Activated CD8-positive, alpha-beta memory T cell treated with anti-CD3 and anti-CD28 coated beads for 4 hours (primary cell): ENCODE results near the gene NDRG3.
A peak's percentile ranks its signal among the peaks of the same experiment; 100 is the strongest.
"Not testable (repeated sequence)": the region's sequence is repeated elsewhere in the genome, so short reads cannot be mapped to it uniquely, and the experiment has no call there.

Source experiments
- DNase-seq, 2 donors: peaks; one replicate each; pipeline ENCODE4 v3.0.0-alpha.2; 2020; ENCODE audit warnings: low read depth in 2 of 2

NDRG3 gene

DNA sequence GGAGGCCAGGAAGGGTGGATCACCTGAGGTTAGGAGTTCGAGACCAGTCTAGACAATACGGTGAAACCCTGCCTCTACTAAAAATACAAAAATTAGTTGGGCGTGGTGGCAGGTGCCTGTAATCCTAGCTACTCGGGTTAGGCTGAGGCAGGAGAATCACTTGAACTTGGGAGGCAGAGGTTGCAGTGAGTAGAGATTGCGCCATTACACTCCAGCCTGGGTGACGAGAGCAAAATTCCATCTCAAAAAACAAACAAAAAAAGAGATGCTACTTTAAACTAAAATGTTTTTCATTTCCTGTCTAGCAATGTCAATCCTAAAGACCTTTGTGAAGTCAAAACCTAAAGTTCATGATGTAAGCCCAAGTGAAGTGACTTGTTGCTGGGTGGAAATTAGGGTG, 14.8 kb upstream of the NDRG3 start:
- no peak for DNase-seq

DNA sequence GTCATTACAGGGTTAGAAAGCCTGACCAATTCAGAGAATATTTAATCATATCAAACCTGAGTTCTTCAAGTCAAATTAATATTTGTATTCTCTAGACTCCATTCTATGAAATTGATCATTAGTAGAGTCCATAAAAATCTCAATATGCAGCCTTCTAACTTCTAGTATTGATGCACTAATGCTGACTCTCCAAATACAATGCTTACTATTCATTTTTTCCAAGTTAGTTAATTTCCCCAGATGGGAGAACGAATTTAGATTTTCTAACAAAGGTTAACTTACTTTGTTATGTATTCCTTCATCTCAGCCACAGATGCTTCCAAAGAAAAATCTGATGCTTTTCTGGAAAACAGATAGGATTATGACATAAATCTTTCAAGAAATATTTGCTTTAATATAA, 12.4 kb upstream of the NDRG3 start:
- no peak for DNase-seq

DNA sequence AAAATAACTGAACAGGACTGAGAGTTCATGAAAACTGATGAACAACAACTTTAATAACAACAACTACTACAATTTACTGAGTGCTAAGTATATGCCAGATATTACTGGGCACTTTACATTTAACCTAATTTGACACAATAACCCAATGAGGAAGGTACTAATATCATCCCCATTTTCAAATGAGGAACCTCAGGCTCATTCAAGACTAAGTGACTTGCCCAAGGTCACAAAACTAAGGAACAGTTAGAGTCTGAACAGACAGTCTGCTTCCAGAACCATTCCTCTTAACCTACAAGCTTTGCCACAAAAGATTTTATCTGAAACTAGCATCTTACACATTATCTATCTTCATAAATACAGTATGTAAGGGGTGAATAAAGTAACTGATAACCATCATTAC, 10.6 kb upstream of the NDRG3 start:
- DNase-seq = no peak

DNA sequence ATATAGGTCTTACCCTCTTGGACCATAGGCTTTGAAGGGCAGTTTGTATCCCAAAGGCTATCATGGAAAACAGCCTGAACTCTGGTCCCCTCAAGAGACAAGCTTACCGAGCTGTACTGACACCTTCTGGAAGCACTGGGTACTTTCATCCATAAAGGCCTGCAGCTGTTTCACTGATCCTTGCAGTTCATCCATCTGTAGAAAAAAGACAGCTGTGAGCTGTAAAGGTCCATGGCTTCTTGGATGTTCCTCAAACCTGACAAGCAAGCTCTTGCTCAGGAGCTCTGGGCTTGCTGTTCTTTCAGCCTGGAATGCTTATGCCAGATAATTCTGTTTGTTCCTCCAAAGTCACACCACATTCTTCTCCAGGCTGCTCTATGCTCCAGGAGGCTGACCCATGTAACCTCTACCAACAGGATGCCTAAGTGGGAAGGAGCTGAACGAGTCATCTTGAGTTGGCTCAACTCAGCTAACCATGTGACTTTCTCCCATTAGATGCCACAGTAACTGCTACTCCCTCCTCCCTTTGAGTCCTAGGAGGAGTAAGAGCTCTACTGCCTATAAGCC, 8.8 kb upstream of the NDRG3 start:
- peak in 1 of 2 donors; percentile 20 for DNase-seq

DNA sequence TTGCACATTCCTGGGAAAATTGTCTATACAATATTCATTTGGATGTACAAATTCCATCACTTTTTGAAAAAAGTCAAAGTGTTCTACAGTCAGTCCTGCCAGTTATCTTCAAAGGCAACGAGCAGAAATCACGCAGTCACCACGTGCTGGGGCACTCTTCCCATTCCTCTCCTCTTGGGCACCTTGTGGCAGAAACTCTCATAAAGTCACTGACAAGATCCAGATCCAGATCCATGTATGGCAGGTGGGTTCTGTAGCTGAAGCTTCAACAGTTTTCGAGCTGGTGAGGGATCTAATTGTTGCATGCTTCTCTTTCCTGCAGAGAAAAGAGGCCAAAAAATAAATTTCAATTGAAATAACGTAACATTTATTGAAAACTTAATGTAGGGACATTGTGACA, 6.7 kb upstream of the NDRG3 start:
- DNase-seq = no peak

DNA sequence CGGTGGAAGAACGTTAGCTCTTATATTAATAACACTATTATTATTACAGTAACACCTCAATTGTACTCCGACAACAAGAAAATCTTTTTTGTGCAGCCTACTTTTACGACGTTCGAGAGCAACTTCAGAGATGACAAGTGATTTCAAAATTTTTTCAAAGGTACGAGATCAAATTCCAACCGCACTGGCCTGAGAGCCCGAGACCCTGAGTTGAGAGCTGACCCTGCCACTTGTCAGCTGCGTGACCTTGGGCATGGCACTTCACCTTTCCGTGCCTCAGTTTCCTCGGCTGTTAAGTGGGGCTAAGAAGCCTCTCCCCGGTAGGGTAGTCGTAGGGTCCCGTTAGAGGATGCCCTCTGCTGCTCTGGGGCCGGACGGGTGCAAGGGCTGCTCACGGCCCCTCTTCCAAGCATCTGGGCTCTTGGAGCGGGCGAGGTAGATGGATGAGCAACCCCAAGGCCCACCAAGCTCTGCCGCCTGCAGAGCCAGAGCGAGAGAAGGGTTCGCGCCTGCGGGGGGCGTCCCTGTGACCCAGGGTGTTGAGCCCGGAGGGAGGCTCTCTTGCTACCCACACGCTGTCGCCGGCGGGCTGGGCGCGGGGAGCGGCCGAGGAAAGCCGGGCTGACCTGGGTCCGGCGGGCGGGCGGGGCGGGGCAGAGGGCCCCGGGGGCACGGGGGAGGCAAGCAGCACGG, 510 bp downstream of the NDRG3 start:
- peak in 1 of 2 donors; percentile 2 for DNase-seq

DNA sequence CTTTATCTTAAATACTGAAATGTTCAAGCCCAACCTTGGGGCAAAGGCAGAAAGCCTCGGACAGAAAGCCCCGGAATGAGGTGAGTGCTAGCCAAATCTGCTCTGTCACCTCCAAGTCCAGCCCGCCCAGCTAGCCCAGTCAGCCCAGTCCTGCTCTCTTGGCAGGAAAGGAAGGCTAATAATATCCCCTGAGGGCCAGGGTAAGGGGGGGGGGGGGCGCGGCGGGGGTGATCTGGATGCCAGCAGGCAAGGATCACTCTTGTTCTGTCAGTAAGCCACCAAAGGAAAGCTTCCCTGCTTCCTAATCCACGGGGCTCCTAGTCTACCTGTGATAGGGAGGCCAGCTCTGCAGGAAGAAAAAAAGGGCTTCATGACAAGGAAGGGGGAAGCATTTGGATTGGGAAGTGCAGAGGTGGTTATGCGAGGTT, 1.1 kb downstream of the NDRG3 start:
- no peak for DNase-seq

DNA sequence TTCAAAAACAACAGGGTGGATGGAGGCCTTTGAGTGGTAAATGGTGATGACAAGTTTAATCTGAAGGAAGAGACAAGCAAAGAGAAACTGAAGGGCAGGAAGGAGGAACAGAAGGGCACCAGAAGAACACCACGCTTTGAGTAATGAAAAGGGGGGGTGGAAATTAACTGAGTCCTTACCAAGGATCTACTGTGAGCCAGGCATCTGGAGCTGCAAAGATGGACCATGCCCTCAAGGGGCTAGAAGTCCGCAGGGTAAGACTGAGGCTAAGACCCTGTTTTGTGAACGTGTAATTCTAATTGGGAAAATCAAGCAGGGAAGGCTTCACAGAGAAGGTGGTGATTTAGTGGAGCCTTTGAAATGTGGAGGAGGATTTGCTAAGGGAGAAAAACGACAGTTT, 1.6 kb downstream of the NDRG3 start:
- DNase-seq = no peak

DNA sequence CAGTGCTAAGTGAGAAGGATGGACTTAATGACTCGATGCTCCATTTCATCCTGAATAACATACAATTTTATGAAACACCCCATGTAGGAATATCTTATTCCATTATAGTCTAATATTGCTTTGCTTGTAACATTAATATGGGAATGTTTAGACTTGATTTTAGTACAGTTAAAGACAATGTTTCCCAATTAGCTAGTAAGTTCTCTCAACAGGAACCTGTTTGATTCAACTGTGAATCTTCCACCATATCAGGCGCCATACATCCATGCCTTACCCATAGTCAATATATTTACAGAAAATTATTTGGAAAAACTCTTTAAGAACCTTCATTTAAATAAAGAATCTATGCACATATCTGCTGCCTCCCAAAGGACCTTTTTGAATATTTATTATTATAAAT, 3.3 kb downstream of the NDRG3 start:
- no peak for DNase-seq

DNA sequence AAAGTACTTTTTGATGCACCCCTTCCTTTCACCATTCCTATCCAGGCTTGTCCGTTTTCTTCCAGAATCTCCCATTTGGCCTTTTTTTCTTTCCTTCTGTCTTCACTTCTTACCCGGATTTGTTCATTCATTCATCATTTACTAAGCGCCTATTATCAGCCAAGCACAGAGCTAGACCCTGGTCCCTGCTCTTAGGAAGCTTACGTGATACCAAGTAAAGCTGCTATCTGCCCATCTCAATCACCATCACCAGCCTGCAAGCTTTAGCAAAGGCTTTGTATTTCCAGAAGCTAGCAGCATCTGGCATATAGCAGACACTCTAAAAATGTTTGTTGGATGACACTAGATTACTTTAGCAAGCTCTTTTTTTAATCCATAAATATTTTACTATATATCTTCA, 4.8 kb downstream of the NDRG3 start:
- no peak for DNase-seq

DNA sequence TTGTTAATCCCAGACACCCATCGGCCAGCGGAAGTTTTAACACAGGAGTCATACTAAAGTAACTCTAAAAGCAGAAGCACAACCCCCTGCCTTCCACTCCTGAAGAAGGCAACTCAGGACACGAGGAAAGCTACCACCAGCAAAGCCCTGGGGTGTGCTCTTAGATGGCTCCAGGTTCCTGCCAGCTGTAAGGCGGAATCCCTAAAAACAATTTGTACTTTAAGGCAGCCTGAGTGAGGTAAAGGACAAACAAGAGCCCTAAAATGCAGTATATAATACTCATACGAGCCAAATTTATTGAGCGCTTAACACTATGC, 8.7 kb downstream of the NDRG3 start:
- no peak for DNase-seq

DNA sequence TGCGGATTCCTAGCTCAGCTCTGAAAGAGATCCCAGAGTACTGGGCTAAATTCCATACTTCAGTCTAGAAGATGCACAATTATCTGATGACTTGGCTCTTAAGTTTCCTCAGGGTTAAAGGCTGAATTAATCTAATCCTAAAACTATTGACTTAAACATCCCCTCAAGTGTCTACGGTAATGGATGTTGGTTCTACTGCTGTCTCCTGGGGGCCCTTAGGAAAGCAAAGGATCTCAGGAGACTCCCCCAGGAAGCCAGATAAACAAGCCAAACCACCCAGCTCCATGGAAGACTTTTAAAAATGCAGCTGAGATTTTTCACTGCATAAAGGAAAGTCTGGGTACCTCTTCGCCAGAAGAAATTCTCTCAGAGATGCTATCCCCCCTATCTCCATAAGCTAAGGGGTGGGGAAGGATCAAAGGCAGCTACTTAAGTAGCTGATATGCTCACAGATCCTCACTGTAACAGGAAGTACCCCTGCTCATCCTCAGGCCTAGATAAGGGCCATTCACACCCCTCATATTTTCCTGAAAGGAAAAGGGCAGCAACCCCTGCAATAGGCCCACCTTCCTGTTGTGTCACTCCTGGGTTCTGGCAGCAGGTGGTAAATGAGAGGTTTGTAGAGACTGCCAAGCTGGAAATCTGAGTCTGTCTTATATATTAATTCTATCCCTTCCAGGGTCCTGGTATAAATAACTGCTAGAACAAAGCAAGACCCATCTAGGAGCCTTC, 9.3 kb downstream of the NDRG3 start:
- DNase-seq = no peak

DNA sequence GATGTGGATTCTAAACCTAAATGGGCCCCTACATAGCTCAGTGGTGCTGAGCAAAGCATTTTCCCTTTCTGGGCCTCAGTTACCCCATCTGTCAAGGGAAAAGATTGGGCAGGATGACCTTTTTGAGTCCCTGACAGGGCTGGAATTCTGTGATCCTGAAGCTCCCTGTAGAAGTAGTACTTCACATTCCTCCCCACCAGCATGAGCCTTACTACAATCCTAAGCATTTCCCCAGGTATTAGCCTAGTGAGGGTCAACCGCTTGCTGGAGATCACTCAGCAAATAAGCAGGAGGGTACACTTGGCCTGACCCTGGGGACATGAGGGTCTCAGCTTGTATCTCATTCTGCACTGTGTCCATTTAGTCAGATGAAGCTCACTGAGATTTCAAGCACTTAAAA, 13.4 kb downstream of the NDRG3 start:
- no peak for DNase-seq

DNA sequence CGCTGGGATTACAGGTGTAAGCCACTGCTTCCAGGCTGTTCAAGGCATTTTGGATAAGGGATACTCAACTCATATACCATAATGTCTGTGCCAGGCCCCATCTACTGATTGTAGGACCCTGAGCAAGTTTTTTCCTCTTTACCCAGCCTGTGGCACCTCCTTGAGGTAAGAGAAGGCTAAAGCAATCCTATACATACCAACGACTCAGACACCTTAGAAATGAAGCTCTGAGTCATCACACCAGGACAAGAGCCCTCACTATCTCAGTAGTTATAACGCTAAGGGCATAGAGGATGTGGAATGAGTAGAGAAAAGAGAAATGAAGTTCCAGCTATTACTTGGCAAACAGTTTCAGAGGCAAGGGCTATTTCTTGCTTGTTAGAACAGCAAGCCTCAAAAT, 16.9 kb downstream of the NDRG3 start:
- no peak for DNase-seq

DNA sequence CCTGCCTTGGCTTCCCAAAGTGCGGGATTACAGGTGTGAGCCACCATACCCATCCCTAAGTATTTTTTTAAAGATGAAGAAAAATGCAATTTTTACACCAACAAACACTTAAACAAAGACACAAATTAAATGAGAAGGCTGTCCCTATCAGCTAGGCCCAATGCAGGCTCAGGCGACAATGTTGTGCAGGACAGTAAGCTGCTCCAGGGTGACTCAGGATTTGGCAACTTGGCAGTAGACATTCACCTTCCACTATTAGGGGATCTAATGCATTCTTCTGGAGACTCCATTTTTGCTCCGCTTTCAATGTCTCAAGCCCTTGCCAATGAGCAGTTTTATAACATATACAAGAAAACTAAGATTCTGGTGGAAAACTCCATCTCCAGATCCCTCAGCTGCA, 19.7 kb downstream of the NDRG3 start:
- no peak for DNase-seq

DNA sequence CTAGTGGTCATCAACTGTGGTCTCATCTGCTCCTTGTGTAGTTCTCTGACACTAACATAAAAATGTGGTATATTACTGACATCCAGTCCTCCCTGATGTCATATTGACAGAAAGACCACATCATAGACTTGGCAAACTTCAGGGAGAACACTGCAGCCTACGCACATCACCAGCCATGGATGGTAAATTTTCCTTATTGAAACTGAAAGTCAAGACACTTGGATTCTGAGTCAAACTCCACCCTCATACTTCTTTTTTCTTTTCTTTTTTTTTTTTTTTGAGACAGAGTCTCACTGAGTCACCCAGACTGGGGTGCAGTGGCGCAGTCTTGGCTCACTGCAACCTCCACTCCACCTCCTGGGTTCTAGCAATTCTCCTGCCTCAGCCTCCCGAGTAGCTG, 25.4 kb downstream of the NDRG3 start:
- DNase-seq = no peak

DNA sequence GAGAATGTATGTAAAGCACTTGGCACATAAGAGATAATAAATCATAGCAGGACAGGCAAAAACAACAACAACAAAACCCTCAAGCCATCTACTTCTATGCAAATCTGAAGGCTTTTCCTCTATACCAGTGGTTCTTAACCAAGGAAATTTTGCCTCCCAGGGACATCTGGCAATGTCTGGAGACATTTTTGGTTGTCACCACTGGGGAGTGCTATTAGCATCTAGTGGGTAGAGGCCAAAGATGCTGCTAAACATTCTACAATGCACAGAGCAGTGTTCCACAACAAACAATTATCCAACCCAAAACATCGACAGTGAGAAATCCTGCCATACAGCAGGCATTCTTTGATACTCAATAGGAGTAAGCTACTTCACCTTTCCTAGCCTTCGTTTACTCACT, 28.2 kb downstream of the NDRG3 start:
- DNase-seq = no peak

DNA sequence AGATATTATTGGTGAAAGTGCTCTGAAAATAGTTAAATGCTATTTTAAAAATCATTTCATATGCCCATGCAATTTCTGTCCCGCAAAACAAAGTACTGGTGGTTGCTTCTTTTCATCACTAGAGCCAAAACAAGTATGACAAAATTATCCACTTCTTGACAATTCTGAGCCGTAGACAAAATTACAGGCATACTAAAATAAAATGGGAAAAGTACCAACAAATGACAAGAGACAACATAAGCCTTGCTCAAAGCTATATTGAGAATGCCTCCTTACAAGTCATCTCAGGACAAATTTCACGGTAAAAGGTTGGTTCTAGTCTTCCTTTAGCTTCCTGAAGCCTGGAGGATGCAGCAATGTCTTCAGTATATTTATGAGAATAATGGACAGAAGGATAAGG, 28.9 kb downstream of the NDRG3 start:
- no peak for DNase-seq

DNA sequence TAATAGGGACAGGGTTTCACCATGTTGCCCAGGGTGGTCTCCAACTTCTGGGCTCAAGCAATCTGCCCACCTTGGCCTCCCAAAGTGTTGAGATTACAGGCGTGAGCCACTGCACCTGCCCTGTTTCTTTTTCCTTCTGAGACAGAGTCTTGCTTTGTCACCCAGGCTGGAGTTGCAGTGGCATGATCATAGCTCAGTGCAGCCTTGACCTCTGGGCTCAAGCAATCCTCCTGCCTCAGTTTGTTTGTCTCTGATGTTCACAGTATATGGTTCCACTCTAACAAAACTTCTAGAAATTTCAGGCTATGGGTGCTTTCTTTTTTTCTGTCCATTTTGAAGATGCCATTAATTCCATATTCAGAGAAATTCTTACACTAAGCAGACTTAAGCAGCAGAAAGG, 33.1 kb downstream of the NDRG3 start:
- no peak for DNase-seq

DNA sequence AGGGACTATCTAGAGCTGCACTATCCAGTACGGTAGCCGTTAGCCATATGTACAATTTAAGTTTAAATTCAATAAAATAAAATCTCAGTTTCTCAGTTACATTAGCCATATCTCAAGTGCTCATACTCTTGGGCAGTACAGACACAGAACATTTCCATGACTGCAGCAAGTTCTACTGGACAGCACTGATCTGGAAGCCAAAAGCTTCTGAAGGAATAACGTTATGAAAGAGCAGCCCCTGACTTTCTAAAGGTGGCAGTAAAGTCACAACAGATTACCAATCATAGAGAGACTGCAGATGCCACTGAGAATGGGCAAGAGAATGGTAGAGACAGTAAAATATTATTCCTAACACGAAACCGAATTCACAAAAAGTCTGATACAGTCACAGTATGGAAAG, 36.8 kb downstream of the NDRG3 start:
- no peak for DNase-seq

DNA sequence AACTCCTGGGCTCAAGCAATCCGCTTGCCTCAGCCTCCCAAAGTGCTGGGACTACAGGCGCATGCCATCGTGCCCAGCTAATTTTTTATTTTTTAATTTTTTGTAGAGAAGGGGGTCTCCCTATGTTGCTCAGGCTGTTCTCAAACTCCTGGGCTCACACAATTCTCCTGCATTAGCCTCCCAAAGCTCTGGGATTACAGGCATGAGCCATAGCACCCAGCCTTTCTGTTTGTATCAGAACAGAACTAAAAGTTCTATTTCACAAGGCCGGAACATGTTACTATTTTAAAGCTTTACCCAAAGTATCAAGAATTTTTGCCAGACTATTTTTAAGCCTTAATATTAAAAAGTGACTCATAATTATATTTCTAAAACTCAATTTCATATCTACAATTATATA, 42.4 kb downstream of the NDRG3 start:
- no peak for DNase-seq

DNA sequence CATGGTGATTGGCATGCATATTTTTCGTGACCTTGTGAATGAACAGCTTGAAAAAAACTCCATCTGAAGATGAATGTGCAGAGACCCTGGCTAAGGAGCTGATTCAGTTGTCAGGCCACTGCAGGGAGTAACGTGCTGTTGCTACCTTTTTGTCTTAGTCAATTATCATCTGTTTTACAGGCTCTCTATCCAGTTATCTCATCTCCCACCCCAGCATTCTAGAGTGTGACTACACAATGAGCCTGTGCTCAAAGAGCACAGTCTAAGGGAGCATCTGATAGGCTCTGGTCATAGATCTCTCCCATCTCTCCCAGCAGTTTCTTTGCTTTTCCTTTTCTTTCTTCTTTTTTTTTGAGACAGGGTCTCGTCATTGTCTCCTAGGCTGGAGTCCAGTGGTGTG, 45.5 kb downstream of the NDRG3 start:
- DNase-seq = no peak

DNA sequence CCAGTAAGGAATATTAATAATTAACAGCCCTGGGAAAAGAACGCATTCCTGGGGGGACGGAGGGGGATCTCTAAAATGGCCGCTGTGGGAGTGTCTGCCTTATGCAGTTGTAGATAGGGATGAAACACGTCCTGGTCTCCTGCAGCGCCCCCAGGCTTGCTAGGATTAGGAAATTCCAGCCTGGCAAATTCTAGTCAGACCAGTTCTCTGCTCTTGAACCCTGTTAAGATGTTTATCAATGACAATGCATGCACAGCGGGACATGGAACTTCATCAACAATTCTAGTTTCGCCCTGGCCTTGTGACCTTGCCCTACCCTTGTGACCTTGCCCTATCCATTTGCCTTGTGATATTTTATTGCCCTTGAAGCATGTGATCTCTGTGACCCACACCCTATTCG, 50.4 kb downstream of the NDRG3 start:
- not testable (repeated sequence) for DNase-seq

DNA sequence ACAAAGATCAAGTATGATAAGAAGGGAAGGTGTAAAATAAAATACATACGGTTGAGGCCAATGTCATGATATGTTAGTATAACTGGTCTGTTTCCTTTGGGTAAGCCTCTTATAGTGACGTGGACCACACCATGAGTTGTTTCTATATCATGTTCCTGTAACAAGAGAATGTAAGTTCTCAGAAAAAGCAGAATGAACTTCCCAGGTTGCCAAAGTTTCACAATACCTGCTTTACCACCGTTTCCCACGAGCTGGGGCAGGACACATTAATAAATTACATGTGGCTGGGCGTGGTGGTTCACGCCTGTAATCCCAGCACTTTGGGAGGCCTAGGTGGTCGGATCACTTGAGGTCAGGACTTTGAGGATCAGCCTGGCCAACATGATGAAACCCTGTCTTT, 57.3 kb downstream of the NDRG3 start:
- no peak for DNase-seq
